Mesenchymal stem cell (in vitro differentiated cells and primary cell): ENCODE measurements around the gene GOLIM4.

Experiments used
- DNase-seq: peaks from one replicate; pipeline ENCODE4 v3.0.0-alpha.2; 2013
- H2AFZ ChIP-seq: one replicate; pipeline ENCODE4 v1.6.1; 2013; ENCODE audit warnings: low read depth, mild to moderate bottlenecking, control low read depth, inconsistent platforms, low read length, moderate library complexity
- H2AK5ac ChIP-seq: 2 replicates; pipeline ENCODE4 v1.6.1; 2013; ENCODE audit warnings: low read length, moderate library complexity, mild to moderate bottlenecking, inconsistent platforms; ENCODE audit not compliant: severe bottlenecking
- H2BK120ac ChIP-seq: one replicate; pipeline ENCODE4 v1.6.1; 2013; ENCODE audit warnings: low read depth, mild to moderate bottlenecking, inconsistent platforms, low read length, moderate library complexity
- H2BK12ac ChIP-seq, 2 experiments: one replicate each; pipeline ENCODE4 v1.6.1; 2013; ENCODE audit warnings: inconsistent platforms in 2 of 2, low read length in 2 of 2, mild to moderate bottlenecking in 2 of 2, moderate library complexity in 2 of 2, control low read depth in 1 of 2
- H2BK15ac ChIP-seq: one replicate; pipeline ENCODE4 v1.6.1; 2013; ENCODE audit warnings: mild to moderate bottlenecking, low read depth, inconsistent platforms; ENCODE audit not compliant: poor library complexity, severe bottlenecking
- H2BK5ac ChIP-seq: 2 replicates; pipeline ENCODE4 v1.6.1; 2013; ENCODE audit warnings: low read depth, mild to moderate bottlenecking, low read length, control low read depth, inconsistent platforms; ENCODE audit not compliant: poor library complexity, severe bottlenecking
- H3K14ac ChIP-seq, 2 experiments: one replicate each; pipeline ENCODE4 v1.6.1; 2013; ENCODE audit warnings: inconsistent platforms in 2 of 2, low read length in 2 of 2, control low read depth in 1 of 2, mild to moderate bottlenecking in 1 of 2, moderate library complexity in 1 of 2
- H3K18ac ChIP-seq, 2 experiments: one replicate each; pipeline ENCODE4 v1.6.1; 2013; ENCODE audit warnings: inconsistent platforms in 2 of 2, low read length in 2 of 2, control low read depth in 1 of 2, low read depth in 1 of 2, mild to moderate bottlenecking in 1 of 2
- H3K23ac ChIP-seq, 2 experiments: one replicate each; pipeline ENCODE4 v1.6.1; 2013; ENCODE audit warnings: inconsistent platforms in 2 of 2, low read length in 2 of 2, mild to moderate bottlenecking in 2 of 2, moderate library complexity in 2 of 2, control low read depth in 1 of 2
- H3K27ac ChIP-seq: 2 replicates; pipeline ENCODE4 v1.5.1; 2013; ENCODE audit warnings: mild to moderate bottlenecking, moderate library complexity, low read length, control low read depth, inconsistent platforms; ENCODE audit not compliant: poor library complexity, severe bottlenecking
- H3K27me3 ChIP-seq, 2 experiments: 2 replicates each; pipeline versions ENCODE4 v1.6.1 to v1.7.0; 2013; ENCODE audit warnings: low read length in 2 of 2, mild to moderate bottlenecking in 2 of 2, moderate library complexity in 2 of 2, control low read depth in 1 of 2, inconsistent platforms in 1 of 2; ENCODE audit not compliant: control insufficient read depth in 1 of 2, insufficient read depth in 1 of 2
- H3K36me3 ChIP-seq, 2 experiments: 2 replicates each; pipeline versions ENCODE4 v1.6.1 to v1.7.0; 2013; ENCODE audit warnings: low read length in 2 of 2, control low read depth in 1 of 2, inconsistent platforms in 1 of 2, low read depth in 1 of 2, mild to moderate bottlenecking in 1 of 2; ENCODE audit not compliant: insufficient read depth in 2 of 2, control insufficient read depth in 1 of 2
- H3K4ac ChIP-seq, 2 experiments: one replicate each; pipeline ENCODE4 v1.6.1; 2013; ENCODE audit warnings: inconsistent platforms in 2 of 2, low read length in 2 of 2, mild to moderate bottlenecking in 2 of 2, moderate library complexity in 2 of 2, control low read depth in 1 of 2, low read depth in 1 of 2
- H3K4me1 ChIP-seq: 2 replicates; pipeline ENCODE4 v1.6.1; 2013; ENCODE audit warnings: low read depth, low read length, control low read depth; ENCODE audit not compliant: control insufficient read depth, insufficient read depth
- H3K4me2 ChIP-seq: 2 replicates; pipeline ENCODE4 v1.6.1; 2013; ENCODE audit warnings: low read length, mild to moderate bottlenecking, inconsistent platforms; ENCODE audit not compliant: poor library complexity, severe bottlenecking
- H3K4me3 ChIP-seq, 2 experiments: 2 replicates each; pipeline versions ENCODE4 v1.5.1 to v1.7.0; 2013; ENCODE audit warnings: low read length in 2 of 2, mild to moderate bottlenecking in 2 of 2, control low read depth in 1 of 2, low read depth in 1 of 2; ENCODE audit not compliant: insufficient read depth in 1 of 2
- H3K79me1 ChIP-seq: replicated peaks from 2 replicates; pipeline ENCODE4 v1.6.1; 2013; ENCODE audit warnings: mild to moderate bottlenecking, control low read depth, low read length, inconsistent platforms; ENCODE audit not compliant: poor library complexity, severe bottlenecking
- H3K9ac ChIP-seq: 2 replicates; pipeline ENCODE4 v1.7.0; 2013; ENCODE audit warnings: mild to moderate bottlenecking, low read length, moderate library complexity
- H3K9me3 ChIP-seq: 2 replicates; pipeline ENCODE4 v1.7.0; 2013; ENCODE audit warnings: mild to moderate bottlenecking, low read length; ENCODE audit not compliant: control insufficient read depth
- H4K8ac ChIP-seq: one replicate; pipeline ENCODE4 v1.6.1; 2013; ENCODE audit warnings: inconsistent platforms, mild to moderate bottlenecking, low read length, moderate library complexity
- H4K91ac ChIP-seq: one replicate; pipeline ENCODE4 v1.6.1; 2013; ENCODE audit warnings: mild to moderate bottlenecking, low read length, inconsistent platforms
- WGBS: methylation state at CpG from one replicate; pipeline ENCODE4 v1.1.7; 2013; ENCODE audit warnings: mixed read lengths; 5-methylcytosine and 5-hydroxymethylcytosine counted together

The GOLIM4 gene

GRCh38 chr3:168040607-168041208, 55.0 kb downstream of the GOLIM4 start:
- Histone ChIP-seq H4K91ac (no peak overlapping the region), H2BK120ac (no peak overlapping the region), H3K79me1 (peaks cover 11% of the 10 kb centered on the region), H2AK5ac (no peak overlapping the region), H2BK5ac (no peak overlapping the region), H3K4me3 (no peak overlapping the region), H3K9ac (no peak overlapping the region), H3K36me3 (peaks cover 6 to 57% of the 10 kb centered on the region in 2 experiments), H3K4ac (no peak overlapping the region), H2BK15ac (no peak overlapping the region), H3K9me3 (no peaks in the 10 kb centered on the region), H3K27ac (no peak overlapping the region), H3K4me2 (no peak overlapping the region), H2AFZ (no peak overlapping the region), H4K8ac (no peak overlapping the region), H3K27me3 (no peaks in the 10 kb centered on the region), H3K4me1 (no peaks in the 10 kb centered on the region), H3K23ac (no peak overlapping the region), H3K18ac (no peak overlapping the region), H3K14ac (no peak overlapping the region), H2BK12ac (no peak overlapping the region)
- WGBS = 73% methylated on average over 3 of the region's 6 CpGs
- DNase-seq = peak; percentile 77

GRCh38 chr3:168037020-168037419, 58.7 kb downstream of the GOLIM4 start:
- no peak overlapping the region for H3K4ac ChIP-seq
- H3K27ac ChIP-seq = no peak overlapping the region
- H3K14ac ChIP-seq = no peak overlapping the region
- no peak overlapping the region for H3K4me2 ChIP-seq
- no peak overlapping the region for H2AFZ ChIP-seq
- no CpG with 5 or more reads among the region's 2 CpGs for WGBS
- H3K4me1 ChIP-seq = no peaks in the 10 kb centered on the region
- H3K36me3 ChIP-seq = peaks cover 10 to 58% of the 10 kb centered on the region in 2 experiments
- H3K27me3 ChIP-seq = no peaks in the 10 kb centered on the region
- peaks cover 5% of the 10 kb centered on the region for H3K79me1 ChIP-seq
- no peaks in the 10 kb centered on the region for H3K9me3 ChIP-seq
- no peak overlapping the region for H2BK12ac ChIP-seq
- no peak overlapping the region for H3K23ac ChIP-seq
- no peak overlapping the region for H4K91ac ChIP-seq
- no peak for DNase-seq
- no peak overlapping the region for H3K4me3 ChIP-seq
- H4K8ac ChIP-seq = no peak overlapping the region
- H3K18ac ChIP-seq = no peak overlapping the region
- H2AK5ac ChIP-seq = no peak overlapping the region
- H2BK15ac ChIP-seq = no peak overlapping the region
- no peak overlapping the region for H2BK5ac ChIP-seq
- H2BK120ac ChIP-seq = no peak overlapping the region
- no peak overlapping the region for H3K9ac ChIP-seq

DNA sequence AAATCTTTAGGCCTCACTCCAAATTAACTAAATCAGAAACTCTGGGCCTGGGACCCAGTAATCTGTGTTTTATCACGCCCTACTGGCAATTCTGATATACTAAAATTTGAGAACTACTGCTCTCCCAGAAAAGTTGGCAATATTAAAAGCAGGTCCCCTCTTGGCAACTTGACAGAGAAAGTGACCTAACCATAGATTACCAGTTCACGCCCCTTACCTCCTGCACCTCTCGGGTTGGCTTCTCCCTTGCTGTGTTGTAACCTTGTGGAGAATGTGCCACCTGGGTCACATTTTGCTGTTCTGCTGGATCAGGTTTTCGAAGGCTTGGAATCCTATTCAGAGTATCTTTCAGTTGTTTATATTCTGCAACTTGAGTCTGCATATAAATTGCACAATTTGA, 59.1 kb downstream of the GOLIM4 start:
- no peak overlapping the region for H3K4me3 ChIP-seq
- no peak overlapping the region for H2AFZ ChIP-seq
- H3K23ac ChIP-seq = no peak overlapping the region
- H3K9me3 ChIP-seq = no peaks in the 10 kb centered on the region
- no peak overlapping the region for H3K9ac ChIP-seq
- no peak overlapping the region for H4K8ac ChIP-seq
- DNase-seq = no peak
- H3K79me1 ChIP-seq = peaks cover 5% of the 10 kb centered on the region
- H3K4me1 ChIP-seq = no peaks in the 10 kb centered on the region
- no peak overlapping the region for H3K4me2 ChIP-seq
- H2BK120ac ChIP-seq = no peak overlapping the region
- H4K91ac ChIP-seq = no peak overlapping the region
- no peak overlapping the region for H3K4ac ChIP-seq
- no peak overlapping the region for H2BK15ac ChIP-seq
- 97% methylated on average over 4 of the region's 4 CpGs for WGBS
- no peak overlapping the region for H3K27ac ChIP-seq
- no peaks in the 10 kb centered on the region for H3K27me3 ChIP-seq
- H2AK5ac ChIP-seq = no peak overlapping the region
- H3K18ac ChIP-seq = no peak overlapping the region
- no peak overlapping the region for H3K14ac ChIP-seq
- peaks cover 10 to 60% of the 10 kb centered on the region in 2 experiments for H3K36me3 ChIP-seq
- no peak overlapping the region for H2BK12ac ChIP-seq
- no peak overlapping the region for H2BK5ac ChIP-seq

- Histone ChIP-seq H3K27ac (no peak overlapping the region), H2AK5ac (no peak overlapping the region), H3K4me1 (no peaks in the 10 kb centered on the region), H3K23ac (no peak overlapping the region), H3K9ac (no peak overlapping the region), H3K79me1 (peaks cover 8% of the 10 kb centered on the region), H3K36me3 (peaks cover 14 to 62% of the 10 kb centered on the region in 2 experiments), H3K4ac (no peak overlapping the region), H2BK120ac (no peak overlapping the region), H3K18ac (peak overlapping the region in 1 of 2 experiments; percentile 40), H3K4me3 (no peak overlapping the region), H4K91ac (no peak overlapping the region), H3K27me3 (no peaks in the 10 kb centered on the region), H3K4me2 (no peak overlapping the region), H3K9me3 (no peaks in the 10 kb centered on the region), H3K14ac (no peak overlapping the region), H2BK5ac (no peak overlapping the region), H2AFZ (no peak overlapping the region), H2BK15ac (no peak overlapping the region), H2BK12ac (no peak overlapping the region), H4K8ac (no peak overlapping the region)
- WGBS = 78% methylated on average over 5 of the region's 5 CpGs
- DNase-seq = peak; percentile 71
Observed at GRCh38 chr3:168034152-168034928, 61.4 kb downstream of the GOLIM4 start.
